Endothelial cell of umbilical vein (primary cell): ENCODE results near the gene PDIA5. TPM values are rescaled to one million over a fixed set of nuclear protein-coding genes. Genes with fewer than 3 reads are reported as not detected.

Source experiments
- BruUV-seq: library from RNA; stranded (reverse); fragments of 400-500 nt; replicated peaks from 2 replicates; lab custom pipeline; 2021; lab: Mats Ljungman, UMichigan
- CTCF ChIA-PET: fragments of 300-600, 350-600 bp; sonication (Branson Sonifier 250); formaldehyde crosslinking; loops from one replicate; lab custom pipeline; 2021; ENCODE audit warnings: antibody characterized with exemption, inconsistent platforms; lab: Charles Lee
- POLR2A ChIA-PET: fragments of 300-600, 350-600 bp; sonication (Branson Sonifier 250); formaldehyde crosslinking; loops from one replicate; lab custom pipeline; 2021; ENCODE audit warnings: antibody characterized with exemption, inconsistent platforms; lab: Charles Lee
- DNase-seq: peaks from one replicate; pipeline ENCODE4 v3.0.0-alpha.2; 2011; ENCODE audit warnings: low read depth, low spot score
- FAIRE-seq: peaks from 2 replicates; lab custom pipeline; 2011; peaks lifted over from hg19 to GRCh38; lab: Jason Lieb, UNC
- H2AFZ ChIP-seq: 2 replicates; pipeline ENCODE4 v1.6.0; 2012; ENCODE audit warnings: low read depth, low read length, control low read depth, inconsistent platforms
- H3K27ac ChIP-seq: 2 replicates; pipeline ENCODE4 v1.5.1; 2011; ENCODE audit warnings: low read depth, mild to moderate bottlenecking, control low read depth, low read length, moderate library complexity; ENCODE audit not compliant: insufficient read depth
- H3K27me3 ChIP-seq, 2 experiments: 2 replicates each; pipeline versions ENCODE4 v1.6.0 to v1.6.1; 2011; ENCODE audit warnings: low read length in 2 of 2, mixed read lengths in 1 of 2; ENCODE audit not compliant: control insufficient read depth in 2 of 2, insufficient read depth in 2 of 2
- H3K36me3 ChIP-seq, 2 experiments: 2 replicates in 1 of 2; 3 replicates in 1 of 2; pipeline ENCODE4 v1.5.1; 2011; ENCODE audit warnings: low read length in 2 of 2, mild to moderate bottlenecking in 1 of 2, moderate library complexity in 1 of 2; ENCODE audit not compliant: control insufficient read depth in 2 of 2, insufficient read depth in 2 of 2; ENCODE audit errors: extremely low read depth in 1 of 2
- H3K4me1 ChIP-seq: 3 replicates; pipeline ENCODE4 v1.5.1; 2011; ENCODE audit warnings: mild to moderate bottlenecking, low read length; ENCODE audit not compliant: control insufficient read depth, insufficient read depth; ENCODE audit errors: extremely low read depth
- H3K4me2 ChIP-seq: 2 replicates; pipeline ENCODE4 v1.6.1; 2011; ENCODE audit warnings: low read length, control low read depth, mixed read lengths; ENCODE audit not compliant: insufficient read depth
- H3K4me3 ChIP-seq, 3 experiments: fragments of 200-600 bp in 1 of 3; sonication (generic), shearing (Covaris generic) in 1 of 3; replicated peaks in 1 of 3; 2 replicates each; pipeline ENCODE4 v1.5.1; 2011 to 2016; ENCODE audit warnings: control low read depth in 3 of 3, low read length in 3 of 3, mild to moderate bottlenecking in 2 of 3, inconsistent platforms in 1 of 3, low read depth in 1 of 3, moderate library complexity in 1 of 3; ENCODE audit not compliant: insufficient read depth in 1 of 3
- H3K79me2 ChIP-seq: 2 replicates; pipeline ENCODE4 v1.6.0; 2012; ENCODE audit warnings: low read length, inconsistent platforms; ENCODE audit not compliant: control insufficient read depth, insufficient read depth
- H3K9ac ChIP-seq: replicated peaks from 2 replicates; pipeline ENCODE3; 2011; ENCODE audit warnings: low read length, control low read depth; ENCODE audit not compliant: insufficient read depth; ENCODE audit errors: extremely low read depth
- H3K9me1 ChIP-seq: replicated peaks from 3 replicates; pipeline ENCODE4 v1.6.0; 2011; ENCODE audit warnings: mild to moderate bottlenecking, low read length; ENCODE audit not compliant: control insufficient read depth, insufficient read depth; ENCODE audit errors: extremely low read depth
- H3K9me3 ChIP-seq: replicated peaks from 2 replicates; pipeline ENCODE4 v1.5.1; 2012; ENCODE audit warnings: low read length, inconsistent platforms; ENCODE audit not compliant: control insufficient read depth, insufficient read depth
- H4K20me1 ChIP-seq: replicated peaks from 2 replicates; pipeline ENCODE3; 2011; ENCODE audit warnings: mild to moderate bottlenecking, low read length; ENCODE audit not compliant: control insufficient read depth, insufficient read depth; ENCODE audit errors: extremely low read depth
- CTCF ChIP-seq, 2 donors: IDR thresholded peaks; 1 replicate in 1 of 2; 2 replicates in 1 of 2; pipeline ENCODE4 v1.5.1; 2011; ENCODE audit warnings: low read length in 2 of 2, mild to moderate bottlenecking in 2 of 2, moderate library complexity in 2 of 2, control low read depth in 1 of 2, inconsistent platforms in 1 of 2, low read depth in 1 of 2; ENCODE audit not compliant: insufficient read depth in 1 of 2; ENCODE audit errors: extremely low read depth in 1 of 2
- EZH2 ChIP-seq: IDR thresholded peaks from 2 replicates; pipeline ENCODE4 v1.6.1; 2012; ENCODE audit warnings: borderline replicate concordance, low read depth, mild to moderate bottlenecking, moderate library complexity, low read length, inconsistent platforms; ENCODE audit not compliant: severe bottlenecking
- FOS ChIP-seq: IDR thresholded peaks from 2 replicates; pipeline ENCODE4 v1.6.1; 2011; ENCODE audit warnings: mild to moderate bottlenecking, low read length, moderate library complexity, borderline replicate concordance; ENCODE audit not compliant: insufficient read depth
- GATA2 ChIP-seq: IDR thresholded peaks from 2 replicates; pipeline ENCODE4 v1.7.0; 2011; ENCODE audit warnings: low read depth, mild to moderate bottlenecking, moderate library complexity, mixed read lengths, low read length; ENCODE audit not compliant: insufficient read length, insufficient read depth
- JUN ChIP-seq: IDR thresholded peaks from 2 replicates; pipeline ENCODE4 v1.6.1; 2011; ENCODE audit warnings: borderline replicate concordance, low read depth; ENCODE audit not compliant: insufficient read length, insufficient read depth
- MAX ChIP-seq: IDR thresholded peaks from 2 replicates; pipeline ENCODE4 v1.6.1; 2011; ENCODE audit not compliant: insufficient read depth, insufficient read length
- MYC ChIP-seq: IDR thresholded peaks from one replicate; pipeline ENCODE4 v1.6.1; 2011; ENCODE audit warnings: mild to moderate bottlenecking, low read depth, low read length
- POLR2A ChIP-seq: IDR thresholded peaks from 2 replicates; pipeline ENCODE4 v1.6.1; 2012; ENCODE audit warnings: low read depth, mild to moderate bottlenecking, control low read depth, low read length
- POLR2AphosphoS5 ChIP-seq: IDR thresholded peaks from 2 replicates; pipeline ENCODE4 v1.6.1; 2012; ENCODE audit warnings: low read depth, mild to moderate bottlenecking, control low read depth, low read length, moderate library complexity; ENCODE audit not compliant: insufficient read depth
- dilution Hi-C: fragments of 300-500 bp; cut with MboI; formaldehyde crosslinking; loops from one replicate; pipeline ENCODE4 v1.15.0; 2019; ENCODE audit warnings: low sequenced_read_pairs; ENCODE audit not compliant: extremely low pct_ligation_motif_present
- intact Hi-C: fragments of 100-400 bp; cut with micrococcal nuclease; formaldehyde crosslinking; loops from one replicate; pipeline ENCODE4 v1.10.0; 2022
- polyA plus RNA-seq, 4 experiments: library from polyadenylated mRNA; depleted of rRNA in 3 of 4; stranded (reverse) in 3 of 4; unstranded in 1 of 4; fragments of >200 nt; gene quantifications; 2 replicates each; pipeline versions ENCODE4 v1.2.1 to v1.2.3, GENCODE V29; 2011 to 2012; ENCODE audit warnings: missing spikeins in 1 of 4
- total RNA-seq: library from RNA; stranded (reverse); gene quantifications from 2 replicates; pipeline ENCODE4 v1.2.3, GENCODE V29; 2021

PDIA5 gene
- total and polyA plus RNA-seq, 2 donors (not counting 3 experiments of a cell fraction or from before 2014, with no cell fraction given), result 55.7 to 85.6 TPM

GRCh38 chr3:123034120-123034519 is 32.7 kb upstream of the PDIA5 start:
- peaks cover 57 to 62% of the 10 kb centered on the region in 2 experiments for H3K27me3 ChIP-seq
- CTCF ChIA-PET, result no interaction called here

GRCh38 chr3:123034996-123035395 is 31.8 kb upstream of the PDIA5 start:
- ChIA-PET POLR2A (no interaction called here), CTCF (no interaction called here)
- Histone ChIP-seq H3K79me2 (no peaks in the 10 kb centered on the region), H3K4me3 (no peak overlapping the region), H3K4me1 (no peaks in the 10 kb centered on the region), H3K9me1 (no peaks in the 10 kb centered on the region), H2AFZ (no peak overlapping the region), H3K36me3 (no peaks in the 10 kb centered on the region), H4K20me1 (no peaks in the 10 kb centered on the region), H3K27ac (no peak overlapping the region), H3K4me2 (no peak overlapping the region), H3K27me3 (peaks cover 52 to 56% of the 10 kb centered on the region in 2 experiments), H3K9ac (no peak overlapping the region), H3K9me3 (no peaks in the 10 kb centered on the region)
- DNase-seq (no peak), FAIRE-seq (no peak)
- TF ChIP-seq JUN, result no peak
- TF ChIP-seq EZH2, result no peak
- no peak for TF ChIP-seq MYC
- no peak for TF ChIP-seq POLR2A
- no peak for TF ChIP-seq MAX
- TF ChIP-seq CTCF (IDR thresholded peaks at IDR 0.05; ENCODE audit: extremely low read depth in 1 of 2, insufficient read depth in 1 of 2, low read depth in 1 of 2, low read length in 2 of 2), result no peak
- TF ChIP-seq POLR2AphosphoS5, result no peak
- no peak for TF ChIP-seq FOS
- intact Hi-C loops, result no loop called here
- dilution Hi-C loops, result no loop called here
- no TSS peak for BruUV-seq

More at GRCh38 chr3:123034120-123034519, 32.7 kb upstream of the PDIA5 start:
- DNase-seq (no peak), FAIRE-seq (no peak)
- Histone ChIP-seq H3K27ac (no peak overlapping the region), H3K9me1 (no peaks in the 10 kb centered on the region), H2AFZ (no peak overlapping the region), H3K79me2 (no peaks in the 10 kb centered on the region), H4K20me1 (no peaks in the 10 kb centered on the region), H3K4me1 (no peaks in the 10 kb centered on the region), H3K36me3 (no peaks in the 10 kb centered on the region), H3K4me2 (no peak overlapping the region), H3K4me3 (no peak overlapping the region), H3K9ac (no peak overlapping the region), H3K9me3 (no peaks in the 10 kb centered on the region)
- intact Hi-C loops, result no loop called here
- dilution Hi-C loops, result no loop called here
- POLR2A ChIA-PET, result no interaction called here
- no peak for TF ChIP-seq GATA2
- TF ChIP-seq CTCF (IDR thresholded peaks at IDR 0.05; ENCODE audit: extremely low read depth in 1 of 2, insufficient read depth in 1 of 2, low read depth in 1 of 2, low read length in 2 of 2), result no peak
- no peak for TF ChIP-seq MYC
- TF ChIP-seq EZH2, result no peak
- no TSS peak for BruUV-seq
